HEK293 (cell line): Measurements from ENCODE around the gene ZC3HAV1L.

Source experiments
- CTCF ChIA-PET: fragments of 350-600 bp; formaldehyde crosslinking; extraction: SDS; loops from one replicate; lab custom pipeline; 2021; ENCODE audit warnings: antibody characterized with exemption; lab: Yijun Ruan, JAX
- POLR2A ChIA-PET: fragments of 300-600 bp; formaldehyde crosslinking; extraction: SDS; loops from one replicate; lab custom pipeline; 2020; ENCODE audit warnings: antibody characterized with exemption, inconsistent platforms; lab: Yijun Ruan, JAX
- H3K27ac ChIP-seq: fragments of 200-500 bp; sonication (Bioruptor generic); 2 replicates; pipeline ENCODE4 v1.5.1; 2014; ENCODE audit warnings: low read depth, low read length, control low read depth, inconsistent platforms; ENCODE audit errors: extremely low read depth
- H3K36me3 ChIP-seq, 2 experiments: fragments of 200-500 bp in 1 of 2; sonication (Bioruptor generic) in 1 of 2; 1 replicate in 1 of 2; 2 replicates in 1 of 2; pipeline ENCODE4 v1.5.1; 2014 to 2017; ENCODE audit warnings: inconsistent platforms in 2 of 2, low read length in 2 of 2; ENCODE audit not compliant: control insufficient read depth in 2 of 2, insufficient read depth in 1 of 2
- H3K4me1 ChIP-seq: fragments of 200-500 bp; sonication (Bioruptor generic); 2 replicates; pipeline ENCODE4 v1.5.1; 2014; ENCODE audit warnings: mild to moderate bottlenecking, low read length, inconsistent platforms; ENCODE audit not compliant: control insufficient read depth, insufficient read depth
- H3K4me3 ChIP-seq: 2 replicates; pipeline ENCODE4 v1.5.1; 2011; ENCODE audit warnings: low read depth, mild to moderate bottlenecking, control low read depth, low read length, moderate library complexity
- H3K9me3 ChIP-seq: fragments of 200-500 bp; sonication (Bioruptor generic); 2 replicates; pipeline ENCODE4 v1.5.1; 2014; ENCODE audit warnings: low read depth, low read length, inconsistent platforms; ENCODE audit not compliant: control insufficient read depth, insufficient read depth
- GLIS1 ChIP-seq: fragments of 450-650 bp; formaldehyde crosslinking; IDR thresholded peaks from 2 replicates; pipeline ENCODE4 v1.5.1; 2016; ENCODE audit warnings: missing biosample characterization, missing genetic modification characterization
- KLF9 ChIP-seq: fragments of 450-650 bp; formaldehyde crosslinking; IDR thresholded peaks from 2 replicates; pipeline ENCODE4 v1.5.1; 2016; ENCODE audit warnings: missing biosample characterization, missing genetic modification characterization, low read depth
- PATZ1 ChIP-seq: fragments of 450-650 bp; formaldehyde crosslinking; IDR thresholded peaks from 2 replicates; pipeline ENCODE4 v1.5.1; 2016; ENCODE audit warnings: missing biosample characterization, missing genetic modification characterization
- SCRT2 ChIP-seq: fragments of 450-650 bp; formaldehyde crosslinking; IDR thresholded peaks from 2 replicates; pipeline ENCODE4 v1.5.1; 2016; ENCODE audit warnings: missing biosample characterization, missing genetic modification characterization
- ZBTB20 ChIP-seq: fragments of 450-650 bp; formaldehyde crosslinking; IDR thresholded peaks from 2 replicates; pipeline ENCODE4 v1.5.1; 2016; ENCODE audit warnings: missing biosample characterization, missing genetic modification characterization
- ZBTB26 ChIP-seq: fragments of 450-650 bp; formaldehyde crosslinking; optimal IDR thresholded peaks from 2 replicates; pipeline ENCODE3; 2016; ENCODE audit warnings: missing biosample characterization, mild to moderate bottlenecking, missing genetic modification characterization
- ZBTB8A ChIP-seq: fragments of 450-650 bp; formaldehyde crosslinking; IDR thresholded peaks from 2 replicates; pipeline ENCODE4 v1.5.1; 2016; ENCODE audit warnings: missing biosample characterization, missing genetic modification characterization
- ZEB2 ChIP-seq: fragments of 450-650 bp; formaldehyde crosslinking; IDR thresholded peaks from 2 replicates; pipeline ENCODE4 v1.5.1; 2016; ENCODE audit warnings: missing biosample characterization, missing genetic modification characterization
- ZFP37 ChIP-seq: fragments of 450-650 bp; formaldehyde crosslinking; IDR thresholded peaks from 2 replicates; pipeline ENCODE4 v1.5.1; 2016; ENCODE audit warnings: missing biosample characterization, missing genetic modification characterization
- ZNF184 ChIP-seq: fragments of 450-650 bp; IDR thresholded peaks from 2 replicates; pipeline ENCODE4 v1.5.1; 2018; ENCODE audit warnings: missing biosample characterization, mild to moderate bottlenecking, missing genetic modification characterization
- ZNF23 ChIP-seq: fragments of 450-650 bp; formaldehyde crosslinking; IDR thresholded peaks from 2 replicates; pipeline ENCODE4 v1.5.1; 2016; ENCODE audit warnings: missing biosample characterization, missing genetic modification characterization, borderline replicate concordance
- ZNF280D ChIP-seq: fragments of 450-650 bp; formaldehyde crosslinking; IDR thresholded peaks from 2 replicates; pipeline ENCODE4 v1.5.1; 2016; ENCODE audit warnings: missing biosample characterization, missing genetic modification characterization
- ZNF335 ChIP-seq: fragments of 450-650 bp; formaldehyde crosslinking; conservative IDR thresholded peaks from 2 replicates; pipeline ENCODE4 v1.5.1; 2016; ENCODE audit warnings: missing biosample characterization, missing genetic modification characterization
- ZNF501 ChIP-seq: fragments of 450-650 bp; formaldehyde crosslinking; IDR thresholded peaks from 2 replicates; pipeline ENCODE4 v1.5.1; 2016; ENCODE audit warnings: missing biosample characterization, missing genetic modification characterization
- ZNF561 ChIP-seq: fragments of 450-650 bp; IDR thresholded peaks from 2 replicates; pipeline ENCODE4 v1.5.1; 2018; ENCODE audit warnings: missing biosample characterization, missing genetic modification characterization, borderline replicate concordance
- ZNF701 ChIP-seq: fragments of 450-650 bp; formaldehyde crosslinking; IDR thresholded peaks from 2 replicates; pipeline ENCODE4 v1.5.1; 2016; ENCODE audit warnings: missing biosample characterization, missing genetic modification characterization
- ZNF704 ChIP-seq: fragments of 450-650 bp; formaldehyde crosslinking; IDR thresholded peaks from 2 replicates; pipeline ENCODE4 v1.5.1; 2016; ENCODE audit warnings: missing biosample characterization, missing genetic modification characterization
- ZNF747 ChIP-seq: fragments of 450-650 bp; formaldehyde crosslinking; IDR thresholded peaks from 2 replicates; pipeline ENCODE4 v1.5.1; 2016; ENCODE audit warnings: missing biosample characterization, missing genetic modification characterization
- ZNF785 ChIP-seq: fragments of 450-650 bp; formaldehyde crosslinking; IDR thresholded peaks from 2 replicates; pipeline ENCODE4 v1.5.1; 2016; ENCODE audit warnings: missing biosample characterization, missing genetic modification characterization
- ZNF837 ChIP-seq: fragments of 450-650 bp; formaldehyde crosslinking; IDR thresholded peaks from 2 replicates; pipeline ENCODE4 v1.5.1; 2016; ENCODE audit warnings: missing biosample characterization, missing genetic modification characterization
- TF ChIP-seq, protein P1 (sequence below): fragments of 450-650 bp; formaldehyde crosslinking; IDR thresholded peaks from 2 replicates; pipeline ENCODE4 v1.5.1; 2017; ENCODE audit warnings: missing biosample characterization, missing genetic modification characterization
- TF ChIP-seq, protein P2 (sequence below): fragments of 450-650 bp; formaldehyde crosslinking; IDR thresholded peaks from 2 replicates; pipeline ENCODE4 v1.5.1; 2016; ENCODE audit warnings: missing biosample characterization, missing genetic modification characterization

Gene ZC3HAV1L

GRCh38 chr7:138980563-138981291 lies 55.1 kb downstream of the ZC3HAV1L start:
- Histone ChIP-seq H3K4me3 (peak overlapping the region; percentile 67), H3K36me3 (no peaks in the 10 kb centered on the region), H3K9me3 (no peaks in the 10 kb centered on the region), H3K27ac (peak overlapping the region; percentile 71; the same call in 1 of the 2 replicates), H3K4me1 (peaks cover 3% of the 10 kb centered on the region; the same call in 1 of the 2 replicates)
- TF ChIP-seq ZBTB8A (tag by site-specific recombination) (peak; percentile 47; the same call in 1 of the 2 replicates), ZNF785 (tag by site-specific recombination) (no peak), ZNF335 (tag by site-specific recombination) (peak; percentile 68), ZNF561 (tag by site-specific recombination) (0 out of 2 replicates have a peak, but pooled peaks have one; percentile 42), GLIS1 (no peak), ZFP37 (tag by site-specific recombination) (no peak), ZBTB20 (peak; percentile 21; the same call in 1 of the 2 replicates), SCRT2 (tag by site-specific recombination) (no peak), ZEB2 (tag by site-specific recombination) (no peak), KLF9 (tag by site-specific recombination) (no peak), ZNF701 (no peak), ZBTB26 (tag by site-specific recombination) (peak; percentile 47), ZNF704 (tag by site-specific recombination) (no peak), ZNF184 (no peak), ZNF23 (tag by site-specific recombination) (no peak), ZNF280D (tag by site-specific recombination) (no peak), ZNF837 (tag by site-specific recombination) (no peak), ZNF501 (no peak), ZNF747 (tag by site-specific recombination) (no peak), PATZ1 (tag by site-specific recombination) (no peak)
- TF ChIP-seq, protein P1, sequence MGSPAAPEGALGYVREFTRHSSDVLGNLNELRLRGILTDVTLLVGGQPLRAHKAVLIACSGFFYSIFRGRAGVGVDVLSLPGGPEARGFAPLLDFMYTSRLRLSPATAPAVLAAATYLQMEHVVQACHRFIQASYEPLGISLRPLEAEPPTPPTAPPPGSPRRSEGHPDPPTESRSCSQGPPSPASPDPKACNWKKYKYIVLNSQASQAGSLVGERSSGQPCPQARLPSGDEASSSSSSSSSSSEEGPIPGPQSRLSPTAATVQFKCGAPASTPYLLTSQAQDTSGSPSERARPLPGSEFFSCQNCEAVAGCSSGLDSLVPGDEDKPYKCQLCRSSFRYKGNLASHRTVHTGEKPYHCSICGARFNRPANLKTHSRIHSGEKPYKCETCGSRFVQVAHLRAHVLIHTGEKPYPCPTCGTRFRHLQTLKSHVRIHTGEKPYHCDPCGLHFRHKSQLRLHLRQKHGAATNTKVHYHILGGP (tag by site-specific recombination) = peak; percentile 49; the same call in 1 of the 2 replicates
- TF ChIP-seq, protein P2, sequence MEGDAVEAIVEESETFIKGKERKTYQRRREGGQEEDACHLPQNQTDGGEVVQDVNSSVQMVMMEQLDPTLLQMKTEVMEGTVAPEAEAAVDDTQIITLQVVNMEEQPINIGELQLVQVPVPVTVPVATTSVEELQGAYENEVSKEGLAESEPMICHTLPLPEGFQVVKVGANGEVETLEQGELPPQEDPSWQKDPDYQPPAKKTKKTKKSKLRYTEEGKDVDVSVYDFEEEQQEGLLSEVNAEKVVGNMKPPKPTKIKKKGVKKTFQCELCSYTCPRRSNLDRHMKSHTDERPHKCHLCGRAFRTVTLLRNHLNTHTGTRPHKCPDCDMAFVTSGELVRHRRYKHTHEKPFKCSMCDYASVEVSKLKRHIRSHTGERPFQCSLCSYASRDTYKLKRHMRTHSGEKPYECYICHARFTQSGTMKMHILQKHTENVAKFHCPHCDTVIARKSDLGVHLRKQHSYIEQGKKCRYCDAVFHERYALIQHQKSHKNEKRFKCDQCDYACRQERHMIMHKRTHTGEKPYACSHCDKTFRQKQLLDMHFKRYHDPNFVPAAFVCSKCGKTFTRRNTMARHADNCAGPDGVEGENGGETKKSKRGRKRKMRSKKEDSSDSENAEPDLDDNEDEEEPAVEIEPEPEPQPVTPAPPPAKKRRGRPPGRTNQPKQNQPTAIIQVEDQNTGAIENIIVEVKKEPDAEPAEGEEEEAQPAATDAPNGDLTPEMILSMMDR = no peak
- CTCF ChIA-PET = interaction anchor here (0.6 to 1.6 kb wide), 4 partner anchors 65 to 871 kb away, joined by 4 to 7 read pairs (median 4); no protein-coding TSS in a partner anchor
- POLR2A ChIA-PET = no interaction called here
